ENCODE results near the gene EYA3. TPM values are rescaled to one million over a fixed set of nuclear protein-coding genes. Genes with fewer than 3 reads are reported as not detected.

EYA3 gene
- total and polyA plus RNA-seq, 7 donors, result 3.6 to 15.3 (median 13.1) TPM

DNA sequence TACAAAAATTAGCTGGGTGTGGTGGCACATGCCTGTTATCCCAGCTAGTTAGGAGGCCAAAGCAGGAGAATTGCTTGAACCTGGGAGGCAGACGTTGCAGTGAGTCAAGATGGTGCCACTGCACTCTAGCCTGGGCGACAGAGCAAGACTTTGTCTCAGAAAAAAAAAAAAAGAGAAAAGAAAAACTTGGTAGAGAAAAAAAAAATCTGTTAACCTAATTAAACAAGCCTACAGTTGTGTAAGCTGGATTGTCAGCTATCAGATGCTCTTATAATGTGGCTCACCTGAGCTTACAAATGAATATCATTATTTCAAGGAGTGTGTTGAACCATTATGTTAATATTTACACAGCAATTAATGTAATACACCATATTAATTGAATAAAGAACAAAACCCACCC lies 26.4 kb upstream of the EYA3 start:
- DNase-seq (no peak), ATAC-seq (no peak)
- Histone ChIP-seq H3K4me3 (no peak overlapping the region), H3K4me1 (no peaks in the 10 kb centered on the region), H3K27ac (no peak overlapping the region), H3K9me3 (no peaks in the 10 kb centered on the region), H3K36me3 (ENCODE audit: insufficient read depth in 1 of 2, low read depth in 1 of 2) (no peaks in the 10 kb centered on the region), H3K27me3 (ENCODE audit: insufficient read depth in 3 of 3, low read length in 2 of 3) (no peaks in the 10 kb centered on the region)
- 78 to 86% (median 85%) methylated on average over 2 of the region's 2 CpGs for WGBS, 3 donors
- intact Hi-C loops (cut with DNase I), result no loop called here
- TF ChIP-seq, protein P1, sequence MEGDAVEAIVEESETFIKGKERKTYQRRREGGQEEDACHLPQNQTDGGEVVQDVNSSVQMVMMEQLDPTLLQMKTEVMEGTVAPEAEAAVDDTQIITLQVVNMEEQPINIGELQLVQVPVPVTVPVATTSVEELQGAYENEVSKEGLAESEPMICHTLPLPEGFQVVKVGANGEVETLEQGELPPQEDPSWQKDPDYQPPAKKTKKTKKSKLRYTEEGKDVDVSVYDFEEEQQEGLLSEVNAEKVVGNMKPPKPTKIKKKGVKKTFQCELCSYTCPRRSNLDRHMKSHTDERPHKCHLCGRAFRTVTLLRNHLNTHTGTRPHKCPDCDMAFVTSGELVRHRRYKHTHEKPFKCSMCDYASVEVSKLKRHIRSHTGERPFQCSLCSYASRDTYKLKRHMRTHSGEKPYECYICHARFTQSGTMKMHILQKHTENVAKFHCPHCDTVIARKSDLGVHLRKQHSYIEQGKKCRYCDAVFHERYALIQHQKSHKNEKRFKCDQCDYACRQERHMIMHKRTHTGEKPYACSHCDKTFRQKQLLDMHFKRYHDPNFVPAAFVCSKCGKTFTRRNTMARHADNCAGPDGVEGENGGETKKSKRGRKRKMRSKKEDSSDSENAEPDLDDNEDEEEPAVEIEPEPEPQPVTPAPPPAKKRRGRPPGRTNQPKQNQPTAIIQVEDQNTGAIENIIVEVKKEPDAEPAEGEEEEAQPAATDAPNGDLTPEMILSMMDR (IDR thresholded peaks at IDR 0.05), result no peak

DNA sequence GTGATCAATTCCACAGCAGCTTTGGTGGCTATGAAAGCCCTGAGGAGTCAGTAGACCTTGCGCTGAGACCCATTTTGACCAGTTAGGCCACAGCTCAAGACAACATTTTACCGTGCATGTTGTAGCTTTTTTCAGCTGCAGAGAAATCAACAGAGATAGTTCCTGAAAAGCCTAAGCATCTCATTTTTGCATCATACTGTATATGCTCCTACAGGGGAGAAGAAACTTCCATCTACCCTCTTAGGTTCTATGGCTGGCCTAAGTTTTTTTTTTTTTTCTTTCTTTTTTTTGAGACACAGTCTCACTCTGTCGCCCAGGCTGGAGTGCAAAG lies 24.8 kb upstream of the EYA3 start:
- no peaks in the 10 kb centered on the region for H3K4me1 ChIP-seq
- no peaks in the 10 kb centered on the region for H3K9me3 ChIP-seq
- no peak overlapping the region for H3K27ac ChIP-seq
- DNase-seq (no peak), ATAC-seq (no peak)
- H3K36me3 ChIP-seq (ENCODE audit: insufficient read depth in 1 of 2, low read depth in 1 of 2), result no peaks in the 10 kb centered on the region
- intact Hi-C loops (cut with DNase I), result no loop called here
- no peak overlapping the region for H3K4me3 ChIP-seq
- 79 to 90% (median 81%) methylated on average over 3 of the region's 3 CpGs for WGBS, 3 donors
- TF ChIP-seq, protein P1 (IDR thresholded peaks at IDR 0.05), result no peak
- no peaks in the 10 kb centered on the region for H3K27me3 ChIP-seq (ENCODE audit: insufficient read depth in 3 of 3, low read length in 2 of 3)

DNA sequence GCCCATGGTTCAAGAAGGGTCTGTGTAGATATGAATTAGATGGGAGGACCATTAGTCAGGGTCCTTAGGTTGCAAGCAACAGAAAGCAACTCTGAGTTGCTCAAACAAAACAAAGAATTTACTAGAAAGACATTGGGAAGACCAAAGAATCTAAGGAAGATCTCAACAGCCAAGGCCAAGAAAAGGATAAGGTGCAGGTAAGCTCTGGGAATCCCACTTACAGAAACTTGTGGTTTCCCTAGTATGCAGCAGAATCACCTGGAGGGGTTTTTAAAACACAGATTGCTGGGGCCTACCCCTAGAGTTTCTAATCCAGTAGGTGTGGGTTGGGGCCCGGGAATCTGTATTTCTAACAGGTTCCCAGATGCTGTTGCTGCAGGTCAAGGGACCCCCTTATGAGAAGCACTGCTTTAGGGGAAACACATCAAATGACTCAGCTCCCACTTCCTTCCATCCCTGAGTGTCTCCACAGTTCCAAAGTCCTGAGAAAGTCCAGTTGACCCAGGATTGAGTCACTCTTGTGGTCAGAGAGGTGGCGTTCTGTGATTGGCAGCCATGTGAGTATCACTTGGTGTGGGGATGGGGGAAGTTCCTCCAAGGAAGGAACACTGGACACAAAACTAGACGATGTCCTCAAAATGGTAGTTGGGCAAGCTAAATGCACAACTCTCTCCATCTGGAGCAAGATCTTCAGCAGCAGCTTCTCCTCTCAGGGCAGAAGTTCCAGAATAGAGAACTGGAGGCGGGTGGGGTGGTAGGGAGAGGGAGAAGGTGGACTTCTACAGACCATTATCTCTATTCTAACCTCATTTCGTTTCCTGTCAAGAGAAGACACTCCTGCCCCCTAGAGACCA lies 24.2 kb upstream of the EYA3 start:
- ATAC-seq (peak in 1 of 4 donors; percentile 33), DNase-seq (no peak)
- H3K27me3 ChIP-seq (ENCODE audit: insufficient read depth in 3 of 3, low read length in 2 of 3), result no peaks in the 10 kb centered on the region
- TF ChIP-seq, protein P1 (IDR thresholded peaks at IDR 0.05), result no peak
- intact Hi-C loops (cut with DNase I), result no loop called here
- no peak overlapping the region for H3K4me3 ChIP-seq
- WGBS, 3 donors, result 74 to 80% (median 75%) methylated on average over 5 of the region's 5 CpGs
- no peaks in the 10 kb centered on the region for H3K36me3 ChIP-seq (ENCODE audit: insufficient read depth in 1 of 2, low read depth in 1 of 2)
- no peak overlapping the region for H3K27ac ChIP-seq
- no peaks in the 10 kb centered on the region for H3K9me3 ChIP-seq
- no peaks in the 10 kb centered on the region for H3K4me1 ChIP-seq

DNA sequence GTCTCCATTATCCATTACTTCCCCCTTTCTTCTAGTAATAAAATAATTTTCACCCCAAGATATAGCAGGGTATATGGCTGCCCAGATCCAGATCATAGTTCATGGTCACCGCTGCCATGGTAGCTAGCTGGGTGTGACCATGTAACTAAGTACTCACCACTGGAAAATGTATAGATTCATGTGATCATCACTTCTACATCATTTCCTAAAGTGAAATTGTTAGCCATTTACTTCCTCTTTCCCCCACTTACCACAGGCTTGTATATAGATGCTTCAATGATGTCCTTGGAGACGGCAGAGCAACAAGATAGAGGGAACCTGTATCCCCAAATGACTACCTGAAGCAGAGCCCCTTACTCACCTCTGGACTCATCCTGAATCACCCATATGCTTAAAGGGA lies 22.7 kb upstream of the EYA3 start:
- Histone ChIP-seq H3K9me3 (no peaks in the 10 kb centered on the region), H3K4me1 (no peaks in the 10 kb centered on the region), H3K36me3 (ENCODE audit: insufficient read depth in 1 of 2, low read depth in 1 of 2) (no peaks in the 10 kb centered on the region), H3K27me3 (ENCODE audit: insufficient read depth in 3 of 3, low read length in 2 of 3) (no peaks in the 10 kb centered on the region), H3K4me3 (no peak overlapping the region), H3K27ac (no peak overlapping the region)
- ATAC-seq (no peak), DNase-seq (no peak)
- TF ChIP-seq, protein P1 (IDR thresholded peaks at IDR 0.05), result no peak
- intact Hi-C loops (cut with DNase I), result no loop called here
- 85 to 94% (median 89%) methylated on average over 2 of the region's 2 CpGs for WGBS, 3 donors

DNA sequence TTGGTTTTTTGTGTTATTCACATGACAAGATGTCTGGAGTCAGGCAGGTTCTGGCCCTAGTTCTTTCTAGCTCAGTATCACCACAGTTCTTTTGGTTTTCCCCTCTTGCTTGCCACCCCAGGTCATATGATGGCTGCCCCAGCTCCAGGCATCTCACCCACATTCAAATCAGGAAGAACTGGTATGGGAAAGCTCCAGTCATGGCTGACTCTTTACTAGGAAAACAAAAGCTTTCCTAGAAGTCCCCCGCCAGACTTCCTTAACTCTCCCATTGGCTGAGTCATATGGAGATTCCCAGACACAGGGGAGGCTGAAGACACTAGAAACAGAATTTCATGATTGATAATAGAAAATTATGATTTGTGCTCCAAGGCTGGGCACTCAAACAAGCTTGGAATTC lies 22.1 kb upstream of the EYA3 start:
- 65 to 77% (median 76%) methylated on average over 1 of the region's 1 CpG for WGBS, 3 donors
- intact Hi-C loops (cut with DNase I), result no loop called here
- no peaks in the 10 kb centered on the region for H3K27me3 ChIP-seq (ENCODE audit: insufficient read depth in 3 of 3, low read length in 2 of 3)
- no peak overlapping the region for H3K4me3 ChIP-seq
- DNase-seq (no peak), ATAC-seq (no peak)
- H3K4me1 ChIP-seq, result no peaks in the 10 kb centered on the region
- H3K27ac ChIP-seq, result no peak overlapping the region
- TF ChIP-seq, protein P1 (IDR thresholded peaks at IDR 0.05), result no peak
- no peaks in the 10 kb centered on the region for H3K36me3 ChIP-seq (ENCODE audit: insufficient read depth in 1 of 2, low read depth in 1 of 2)
- H3K9me3 ChIP-seq, result no peaks in the 10 kb centered on the region

All from psoas muscle (tissue), 8 donors.